Measurements from ENCODE around the gene ASIC4.

ASIC4 gene

DNA sequence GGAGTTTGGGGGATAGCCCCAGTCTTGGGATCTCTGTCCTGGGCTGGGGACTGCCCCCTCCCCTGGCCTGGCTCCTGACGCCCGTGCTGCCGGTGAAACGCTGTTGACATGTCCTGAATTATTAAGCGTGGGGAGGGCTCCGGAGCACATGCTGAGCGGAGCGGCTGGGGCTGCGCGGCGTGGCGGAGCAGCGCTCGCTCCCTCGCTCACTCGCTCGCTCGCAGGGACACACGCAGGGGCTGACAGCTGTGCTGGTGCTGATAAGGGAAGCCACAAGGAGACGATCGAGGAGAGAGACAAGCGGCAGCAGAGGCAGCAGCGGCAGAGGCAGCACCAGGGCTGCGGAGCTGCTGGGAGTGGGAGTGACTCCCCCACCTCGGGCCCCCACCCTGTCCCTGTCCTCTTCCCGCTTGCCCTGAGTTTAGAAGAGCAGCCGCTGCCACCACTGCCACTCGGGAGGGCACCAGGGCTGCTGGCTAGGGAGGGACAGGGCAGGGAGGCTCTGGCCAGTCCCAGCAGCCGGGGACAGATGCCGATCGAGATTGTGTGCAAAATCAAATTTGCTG lies at the start of gene ASIC4:
ASIC4 (plus strand) TSS at position 287 of the 566 bp plus-strand sequence; CDS start at position 530, 243 bp downstream.
- no peak for DNase-seq (ENCODE audit: low read depth)

- DNase-seq (ENCODE audit: low read depth), result no peak
Observed at GRCh38 chr2:219465659-219466561, 48.4 kb upstream of the ASIC4 start.

DNA sequence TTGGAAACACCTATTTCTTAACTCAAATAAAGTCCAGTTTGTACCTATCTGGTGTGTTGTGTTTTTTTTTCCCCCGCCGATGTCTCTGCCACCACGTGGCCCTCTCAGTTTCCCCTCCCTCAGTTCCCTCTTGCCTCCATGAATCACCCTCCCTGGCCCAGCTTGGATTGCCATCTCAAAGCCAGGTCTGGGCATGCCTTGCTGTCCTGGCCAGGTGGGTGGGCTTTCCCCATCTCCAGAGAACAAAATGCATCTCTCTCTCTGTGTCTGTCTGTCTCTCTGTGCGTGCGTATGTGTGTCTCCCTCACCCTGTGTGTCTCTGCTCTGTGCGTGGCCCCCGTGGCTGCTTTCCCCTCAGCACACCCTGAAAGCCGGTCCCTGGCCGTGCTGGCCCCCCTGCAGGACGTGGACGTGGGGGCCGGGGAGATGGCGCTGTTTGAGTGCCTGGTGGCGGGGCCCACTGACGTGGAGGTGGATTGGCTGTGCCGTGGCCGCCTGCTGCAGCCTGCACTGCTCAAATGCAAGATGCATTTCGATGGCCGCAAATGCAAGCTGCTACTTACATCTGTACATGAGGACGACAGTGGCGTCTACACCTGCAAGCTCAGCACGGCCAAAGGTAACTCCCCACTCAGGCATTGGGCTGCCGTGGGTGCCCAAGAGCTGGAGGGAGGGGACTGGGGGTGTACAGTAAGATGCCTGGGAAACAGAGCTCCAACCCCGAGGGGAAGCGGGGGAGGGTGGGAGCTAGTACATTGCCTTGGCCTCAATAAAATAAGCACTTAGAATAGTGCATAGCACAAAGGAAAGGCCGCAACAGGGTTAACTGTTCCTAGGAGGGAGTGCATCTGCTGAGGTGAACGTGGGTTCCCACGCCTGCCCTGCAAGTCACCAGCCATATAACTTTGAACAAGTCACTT lies 47.2 kb upstream of the ASIC4 start:
- no peak for DNase-seq (ENCODE audit: low read depth)

DNA sequence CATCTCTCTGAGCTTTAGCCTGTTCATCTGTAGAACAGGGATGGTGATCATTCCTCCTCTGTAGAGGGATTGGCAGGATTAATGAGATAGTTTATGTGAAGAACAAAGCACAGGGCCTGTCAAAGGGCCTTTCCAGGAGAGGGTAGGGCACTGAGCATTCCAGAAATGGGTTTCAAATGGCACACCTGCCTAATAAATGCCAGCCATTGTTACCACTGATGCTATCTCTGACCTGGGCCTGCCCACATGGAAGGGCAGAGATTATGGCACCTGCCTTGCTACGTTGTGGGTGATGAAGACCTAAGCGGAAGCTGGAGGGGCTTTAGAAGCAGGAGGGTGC lies 46.6 kb upstream of the ASIC4 start:
- DNase-seq (ENCODE audit: low read depth), result no peak

- DNase-seq (ENCODE audit: low read depth), result no peak
Observed at GRCh38 chr2:219468410-219469185, 45.7 kb upstream of the ASIC4 start.

GRCh38 chr2:219469186-219469724 lies 45.0 kb upstream of the ASIC4 start:
- DNase-seq (ENCODE audit: low read depth), result no peak

DNA sequence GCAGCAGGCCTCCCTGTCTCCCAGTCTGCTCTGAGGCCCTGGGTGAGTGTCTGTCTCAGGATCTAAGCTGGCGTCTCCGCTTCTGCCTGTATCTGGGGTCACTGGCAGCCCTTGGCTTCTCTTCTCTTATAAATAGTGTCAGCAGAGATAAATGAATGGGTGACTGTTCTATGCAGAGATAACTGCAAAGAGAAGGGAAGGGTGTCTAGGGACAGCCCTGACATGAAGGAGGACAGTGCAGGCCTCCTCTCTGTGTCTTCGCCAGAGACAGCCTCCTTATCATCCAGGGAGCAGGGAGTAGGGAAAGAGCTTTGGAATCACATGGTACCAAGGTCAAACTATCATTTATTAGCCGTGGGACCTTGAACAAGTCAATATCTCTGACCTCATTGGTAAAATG lies 43.9 kb upstream of the ASIC4 start:
- no peak for DNase-seq (ENCODE audit: low read depth)

DNA sequence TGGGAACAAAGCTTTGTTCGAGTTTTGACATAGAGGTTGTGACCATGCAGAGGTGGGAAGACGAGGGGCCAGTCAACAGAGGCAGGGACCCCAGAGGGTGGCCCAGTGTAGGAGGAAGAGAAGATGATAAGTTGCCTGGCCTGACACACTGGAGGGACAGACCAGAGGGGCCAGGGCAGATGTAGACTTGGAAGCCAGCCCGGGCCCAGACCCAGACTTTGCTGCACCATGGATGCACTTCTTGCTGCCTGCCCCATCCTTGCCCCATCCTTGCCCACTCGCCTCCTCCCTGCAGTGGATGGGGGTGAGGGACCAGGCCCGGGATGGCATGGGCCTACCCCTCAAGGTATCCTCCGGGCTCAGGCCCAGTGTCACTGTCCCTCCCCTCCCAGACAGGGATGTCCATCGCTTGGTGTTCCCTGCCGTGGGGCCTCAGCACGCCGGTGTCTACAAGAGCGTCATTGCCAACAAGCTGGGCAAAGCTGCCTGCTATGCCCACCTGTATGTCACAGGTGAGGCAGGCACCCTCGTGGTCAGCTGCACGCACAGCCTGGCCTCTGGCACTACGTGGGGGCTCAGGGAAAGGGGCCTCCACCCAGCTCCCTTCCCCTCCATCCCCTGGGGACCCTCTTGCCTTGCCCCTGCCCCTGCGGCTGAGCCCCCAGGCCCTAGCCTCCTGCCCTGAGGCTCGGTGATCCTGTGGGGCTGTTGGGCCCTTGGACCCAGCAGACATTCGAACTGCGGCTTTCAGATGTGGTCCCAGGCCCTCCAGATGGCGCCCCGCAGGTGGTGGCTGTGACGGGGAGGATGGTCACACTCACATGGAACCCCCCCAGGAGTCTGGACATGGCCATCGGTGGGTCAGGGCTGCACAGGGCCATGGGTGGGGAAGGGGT lies 42.6 kb upstream of the ASIC4 start:
- no peak for DNase-seq (ENCODE audit: low read depth)

- no peak for DNase-seq (ENCODE audit: low read depth)
Observed at GRCh38 chr2:219472629-219473187, 41.6 kb upstream of the ASIC4 start.

GRCh38 chr2:219473511-219473910 lies 40.8 kb upstream of the ASIC4 start:
- DNase-seq (ENCODE audit: low read depth), result no peak

DNA sequence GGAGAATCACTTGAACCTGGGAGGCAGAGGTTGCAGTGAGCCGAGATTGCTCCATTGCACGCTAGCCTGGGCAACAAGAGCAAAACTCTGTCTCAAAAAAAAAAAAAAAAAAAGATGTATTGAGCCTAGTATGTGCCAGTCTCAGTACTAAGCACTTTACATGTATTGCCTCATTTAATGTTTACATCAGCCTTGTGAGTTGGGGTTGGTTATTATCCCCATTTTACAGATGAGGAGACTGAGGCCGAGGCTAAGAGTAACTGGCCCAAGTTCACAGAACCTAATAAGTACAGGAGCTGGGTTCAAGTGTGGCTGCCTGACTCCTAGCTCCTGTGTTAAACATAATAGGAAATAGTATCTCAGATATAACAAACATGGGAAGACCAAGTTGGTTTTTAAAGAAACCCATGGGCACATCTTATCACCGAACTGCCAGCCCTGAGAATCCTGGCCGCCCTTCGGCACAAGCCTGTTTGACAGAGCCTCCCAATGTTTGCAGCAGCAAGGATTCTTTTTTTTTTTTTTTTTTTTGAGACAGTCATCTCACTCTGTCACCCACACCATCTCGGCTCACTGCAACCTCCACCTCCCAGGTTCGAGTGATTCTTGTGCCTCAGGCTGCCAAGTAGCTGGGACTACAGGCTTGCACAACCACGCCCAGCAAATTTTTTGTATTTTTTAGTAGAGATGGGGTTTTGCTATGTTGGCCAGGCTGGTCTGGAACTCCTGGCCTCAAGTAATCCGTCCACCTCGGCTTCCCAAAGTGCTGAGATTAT lies 39.8 kb upstream of the ASIC4 start:
- DNase-seq (ENCODE audit: low read depth), result no peak

- DNase-seq (ENCODE audit: low read depth), result no peak
Observed at GRCh38 chr2:219475278-219475677, 39.0 kb upstream of the ASIC4 start.

GRCh38 chr2:219475697-219476651 lies 38.3 kb upstream of the ASIC4 start:
- DNase-seq (ENCODE audit: low read depth), result no peak

- DNase-seq (ENCODE audit: low read depth), result no peak
Observed at GRCh38 chr2:219476652-219477151, 37.6 kb upstream of the ASIC4 start.

DNA sequence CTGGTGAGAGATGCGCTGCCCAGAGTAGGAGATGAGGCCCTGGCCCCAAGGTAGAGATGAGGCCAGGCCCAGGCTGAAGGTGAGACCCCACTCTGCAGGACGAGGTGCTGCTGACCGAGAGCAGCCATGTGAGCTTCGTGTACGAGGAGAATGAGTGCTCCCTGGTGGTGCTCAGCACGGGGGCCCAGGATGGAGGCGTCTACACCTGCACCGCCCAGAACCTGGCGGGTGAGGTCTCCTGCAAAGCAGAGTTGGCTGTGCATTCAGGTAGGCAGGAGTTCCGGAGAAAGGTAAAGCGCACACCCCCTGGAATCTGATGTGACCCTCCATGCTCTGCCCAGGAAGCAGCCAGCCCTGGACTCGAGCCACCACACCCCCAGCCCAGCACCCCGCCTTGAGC lies 37.1 kb upstream of the ASIC4 start:
- no peak for DNase-seq (ENCODE audit: low read depth)

- DNase-seq (ENCODE audit: low read depth), result no peak
Observed at GRCh38 chr2:219477815-219478214, 36.5 kb upstream of the ASIC4 start.

DNA sequence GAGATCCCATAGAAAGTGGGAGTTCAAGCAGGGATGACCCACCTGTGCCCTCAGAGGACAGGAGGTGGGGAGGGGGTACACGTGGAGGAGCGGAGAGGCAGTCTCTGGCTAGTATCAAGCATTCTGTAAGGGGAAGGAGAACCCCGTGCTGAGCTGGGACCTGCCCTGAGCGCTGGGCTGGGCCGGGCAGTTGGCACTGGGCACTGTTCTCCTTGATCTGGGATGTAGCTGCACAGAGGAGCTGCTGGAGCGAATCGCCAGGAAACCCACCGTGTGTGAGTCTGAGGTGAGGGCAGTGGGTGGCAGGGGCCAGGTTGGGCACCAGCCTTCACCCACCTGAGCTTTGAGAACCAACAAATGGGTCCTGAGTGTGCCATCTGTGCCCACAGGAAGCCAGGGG lies 35.4 kb upstream of the ASIC4 start:
- no peak for DNase-seq (ENCODE audit: low read depth)

GRCh38 chr2:219480004-219480403 lies 34.3 kb upstream of the ASIC4 start:
- DNase-seq (ENCODE audit: low read depth), result no peak
